ENCODE data around the gene KHSRP. TPM values are rescaled to one million over a fixed set of nuclear protein-coding genes. Genes with fewer than 3 reads are reported as not detected.
A peak's percentile ranks its signal among the peaks of the same experiment; 100 is the strongest.

The KHSRP gene, protein sequence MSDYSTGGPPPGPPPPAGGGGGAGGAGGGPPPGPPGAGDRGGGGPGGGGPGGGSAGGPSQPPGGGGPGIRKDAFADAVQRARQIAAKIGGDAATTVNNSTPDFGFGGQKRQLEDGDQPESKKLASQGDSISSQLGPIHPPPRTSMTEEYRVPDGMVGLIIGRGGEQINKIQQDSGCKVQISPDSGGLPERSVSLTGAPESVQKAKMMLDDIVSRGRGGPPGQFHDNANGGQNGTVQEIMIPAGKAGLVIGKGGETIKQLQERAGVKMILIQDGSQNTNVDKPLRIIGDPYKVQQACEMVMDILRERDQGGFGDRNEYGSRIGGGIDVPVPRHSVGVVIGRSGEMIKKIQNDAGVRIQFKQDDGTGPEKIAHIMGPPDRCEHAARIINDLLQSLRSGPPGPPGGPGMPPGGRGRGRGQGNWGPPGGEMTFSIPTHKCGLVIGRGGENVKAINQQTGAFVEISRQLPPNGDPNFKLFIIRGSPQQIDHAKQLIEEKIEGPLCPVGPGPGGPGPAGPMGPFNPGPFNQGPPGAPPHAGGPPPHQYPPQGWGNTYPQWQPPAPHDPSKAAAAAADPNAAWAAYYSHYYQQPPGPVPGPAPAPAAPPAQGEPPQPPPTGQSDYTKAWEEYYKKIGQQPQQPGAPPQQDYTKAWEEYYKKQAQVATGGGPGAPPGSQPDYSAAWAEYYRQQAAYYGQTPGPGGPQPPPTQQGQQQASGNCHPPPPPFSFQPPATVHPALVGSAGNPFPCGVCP
- 373 and 518 TPM in 2 replicates for total RNA-seq (2014; rRNA removed)
- percentile 93 among the genes with signal in this experiment for Bru-seq, nascent RNA
- percentile 98 among the genes with signal in this experiment for BruChase-seq, experiment 1, labeled RNA remaining after a 6-hour chase
- BruChase-seq, experiment 2, labeled RNA remaining after a 2-hour chase, result percentile 97 among the genes with signal in this experiment
- long read RNA-seq, transcript KHSRP-212 (3 exons, 851 nt), result major isoform, 17 of 272 reads
- long read RNA-seq, partial matches to known transcripts, result 36 of 272 reads
- long read RNA-seq, other reads (novel, unspliced or antisense), result 212 of 272 reads

DNA sequence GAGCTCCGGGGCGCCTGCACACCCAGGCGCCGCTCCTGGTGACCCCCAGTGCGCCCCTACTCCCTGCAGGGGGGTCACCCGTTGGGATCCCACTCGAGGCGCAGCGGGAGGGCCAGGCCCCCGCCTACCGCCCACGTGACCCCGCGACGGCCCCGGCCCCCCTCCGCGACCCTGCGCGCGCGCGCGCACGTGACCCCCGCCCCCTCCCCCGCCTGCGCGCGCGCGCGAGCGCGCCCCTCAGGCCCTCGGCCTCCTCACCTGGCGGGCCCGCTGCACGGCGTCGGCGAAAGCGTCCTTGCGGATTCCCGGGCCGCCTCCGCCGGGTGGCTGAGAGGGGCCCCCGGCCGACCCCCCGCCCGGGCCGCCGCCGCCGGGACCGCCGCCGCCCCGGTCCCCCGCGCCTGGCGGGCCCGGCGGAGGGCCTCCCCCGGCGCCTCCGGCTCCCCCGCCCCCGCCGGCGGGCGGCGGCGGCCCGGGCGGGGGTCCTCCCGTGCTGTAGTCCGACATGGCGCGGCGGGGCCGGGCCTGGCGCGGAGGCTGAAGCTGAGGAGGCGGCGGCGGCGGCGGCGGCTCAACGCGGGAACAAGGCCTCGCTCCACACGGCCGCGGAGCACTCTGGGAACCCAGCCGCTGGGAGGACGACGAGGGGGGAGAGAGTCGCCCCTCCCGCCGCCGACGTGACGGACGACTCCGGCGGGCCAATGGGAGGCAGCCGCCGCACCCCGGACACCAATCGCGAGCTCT is at the start of gene KHSRP:
KHSRP (minus strand) TSS at position 617 of the 744 bp plus-strand sequence; CDS start at position 507, 110 bp downstream.
- H3F3A ChIP-seq (ENCODE audit: low read length, unreplicated experiment), result no peaks in the 10 kb centered on the region
- no peak for ATAC-seq
- H3K27me3 ChIP-seq (ENCODE audit: low read length), result no peaks in the 10 kb centered on the region
- peaks cover 46% of the 10 kb centered on the region for H4K20me1 ChIP-seq (ENCODE audit: low read length)
- ChIA-PET POLR2A (ENCODE audit: unreplicated experiment) (interaction anchor here (0.5 to 1.2 kb wide), 6 partner anchors 10 to 533 kb away, joined by 3 to 12 read pairs (median 4); partner anchors contain the start of genes ALKBH7 and GTF2F1), CTCF (interaction anchor here (0.6 to 0.9 kb wide), 2 partner anchors 112 to 375 kb away, joined by 3 to 4 read pairs; no protein-coding TSS in a partner anchor)
- no peak within 1 kb of the TSS; the same call in 1 of the 2 replicates for H3K27ac ChIP-seq (ENCODE audit: low read length)
- H3K9ac ChIP-seq (ENCODE audit: low read length), result peak within 1 kb of the TSS; percentile 92
- BruUV-seq (replicated peaks), result no TSS peak
- no peak for DNase-seq
- H3K36me3 ChIP-seq (ENCODE audit: low read depth, low read length), result peaks cover 32% of the 10 kb centered on the region
- no peaks in the 10 kb centered on the region for H3K9me2 ChIP-seq (replicated peaks; ENCODE audit: low read length)
- H2AFZ ChIP-seq (ENCODE audit: low read length), result peak within 1 kb of the TSS; percentile 78
- H3K9me3 ChIP-seq (ENCODE audit: low read length), result no peaks in the 10 kb centered on the region
- H3K4me3 ChIP-seq (ENCODE audit: low read length), result peak within 1 kb of the TSS; percentile 82
- peaks cover 17% of the 10 kb centered on the region; the same call in 1 of the 2 replicates for H3K4me1 ChIP-seq (ENCODE audit: insufficient read depth, low read length)
- TF ChIP-seq EZH2 (IDR thresholded peaks at IDR 0.05; ENCODE audit: low read length, unreplicated experiment) (no peak), EZH2phosphoT487 (IDR thresholded peaks at IDR 0.05; ENCODE audit: borderline replicate concordance, low read length) (no peak)
- TF ChIP-seq, protein P1, sequence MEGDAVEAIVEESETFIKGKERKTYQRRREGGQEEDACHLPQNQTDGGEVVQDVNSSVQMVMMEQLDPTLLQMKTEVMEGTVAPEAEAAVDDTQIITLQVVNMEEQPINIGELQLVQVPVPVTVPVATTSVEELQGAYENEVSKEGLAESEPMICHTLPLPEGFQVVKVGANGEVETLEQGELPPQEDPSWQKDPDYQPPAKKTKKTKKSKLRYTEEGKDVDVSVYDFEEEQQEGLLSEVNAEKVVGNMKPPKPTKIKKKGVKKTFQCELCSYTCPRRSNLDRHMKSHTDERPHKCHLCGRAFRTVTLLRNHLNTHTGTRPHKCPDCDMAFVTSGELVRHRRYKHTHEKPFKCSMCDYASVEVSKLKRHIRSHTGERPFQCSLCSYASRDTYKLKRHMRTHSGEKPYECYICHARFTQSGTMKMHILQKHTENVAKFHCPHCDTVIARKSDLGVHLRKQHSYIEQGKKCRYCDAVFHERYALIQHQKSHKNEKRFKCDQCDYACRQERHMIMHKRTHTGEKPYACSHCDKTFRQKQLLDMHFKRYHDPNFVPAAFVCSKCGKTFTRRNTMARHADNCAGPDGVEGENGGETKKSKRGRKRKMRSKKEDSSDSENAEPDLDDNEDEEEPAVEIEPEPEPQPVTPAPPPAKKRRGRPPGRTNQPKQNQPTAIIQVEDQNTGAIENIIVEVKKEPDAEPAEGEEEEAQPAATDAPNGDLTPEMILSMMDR (conservative IDR thresholded peaks at IDR 0.05; ENCODE audit: low read depth, low read length), result no peak
- H3K4me2 ChIP-seq (ENCODE audit: low read length), result peak within 1 kb of the TSS; percentile 98
- H3K79me2 ChIP-seq (ENCODE audit: low read length), result peaks cover 48% of the 10 kb centered on the region
- intact Hi-C loops (cut with micrococcal nuclease), result no loop called here

DNA sequence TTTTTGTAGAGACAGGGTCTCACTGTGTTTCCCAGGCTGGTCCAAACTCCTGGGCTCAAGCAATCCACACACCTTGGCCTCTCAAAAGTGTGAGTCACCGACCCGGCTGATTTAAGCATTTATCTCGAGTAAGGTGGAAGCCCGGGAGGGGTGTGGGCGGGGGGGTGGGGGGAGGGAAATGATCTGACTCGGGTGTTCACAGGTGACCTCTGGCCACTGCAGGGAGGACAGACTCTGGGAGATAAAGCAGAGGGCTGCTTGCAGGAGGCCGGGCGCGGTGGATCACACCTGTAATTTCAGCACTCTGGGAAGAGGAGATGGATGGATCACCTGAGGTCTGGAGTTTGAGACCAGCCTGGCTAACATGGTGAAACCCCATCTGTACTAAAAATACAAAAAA is 49.0 kb upstream of the KHSRP start:
- no peak overlapping the region for H3K4me3 ChIP-seq (ENCODE audit: low read length)
- H3K79me2 ChIP-seq (ENCODE audit: low read length), result no peaks in the 10 kb centered on the region
- no peaks in the 10 kb centered on the region for H4K20me1 ChIP-seq (ENCODE audit: low read length)
- intact Hi-C loops (cut with micrococcal nuclease), result no loop called here
- H3F3A ChIP-seq (ENCODE audit: low read length, unreplicated experiment), result no peaks in the 10 kb centered on the region
- no peaks in the 10 kb centered on the region for H3K4me1 ChIP-seq (ENCODE audit: insufficient read depth, low read length)
- no peak; the same call in 1 of the 2 replicates for ATAC-seq
- peak; percentile 38 for DNase-seq
- H3K27ac ChIP-seq (ENCODE audit: low read length), result no peak overlapping the region
- no peak overlapping the region for H3K4me2 ChIP-seq (ENCODE audit: low read length)
- H3K9me3 ChIP-seq (ENCODE audit: low read length), result no peaks in the 10 kb centered on the region
- no peaks in the 10 kb centered on the region for H3K27me3 ChIP-seq (ENCODE audit: low read length)
- no TSS peak for BruUV-seq (replicated peaks)
- TF ChIP-seq EZH2phosphoT487 (IDR thresholded peaks at IDR 0.05; ENCODE audit: borderline replicate concordance, low read length) (no peak), EZH2 (IDR thresholded peaks at IDR 0.05; ENCODE audit: low read length, unreplicated experiment) (no peak)
- TF ChIP-seq, protein P1 (conservative IDR thresholded peaks at IDR 0.05; ENCODE audit: low read depth, low read length), result no peak
- POLR2A ChIA-PET (ENCODE audit: unreplicated experiment), result interaction anchor here (0.6 kb wide), 1 partner anchor 25 kb away, joined by 3 read pairs; no protein-coding TSS in a partner anchor
- no peak overlapping the region for H2AFZ ChIP-seq (ENCODE audit: low read length)
- CTCF ChIA-PET, result no interaction called here
- no peaks in the 10 kb centered on the region for H3K36me3 ChIP-seq (ENCODE audit: low read depth, low read length)
- H3K9me2 ChIP-seq (replicated peaks; ENCODE audit: low read length), result no peaks in the 10 kb centered on the region
- H3K9ac ChIP-seq (ENCODE audit: low read length), result no peak overlapping the region
